Renal pelvis (tissue), 4 donors: Measurements from ENCODE around the gene CYP4F22. TPM values are rescaled to one million over a fixed set of nuclear protein-coding genes. Genes with fewer than 3 reads are reported as not detected.
"Not testable (repeated sequence)": the region's sequence is repeated elsewhere in the genome, so short reads cannot be mapped to it uniquely, and the experiment has no call there.

Experiments
- DNase-seq: peaks from one replicate; pipeline ENCODE4 v3.0.0-alpha.2; 2013
- polyA plus RNA-seq, 3 donors: library from polyadenylated mRNA; unstranded; fragments of 120-200 nt; gene quantifications; one replicate each; pipeline ENCODE4 v1.2.1, GENCODE V29; 2013; ENCODE audit not compliant: insufficient read length in 3 of 3

Gene CYP4F22
- polyA plus RNA-seq, 3 donors: 0.12 to 0.37 (median 0.14) TPM

DNA sequence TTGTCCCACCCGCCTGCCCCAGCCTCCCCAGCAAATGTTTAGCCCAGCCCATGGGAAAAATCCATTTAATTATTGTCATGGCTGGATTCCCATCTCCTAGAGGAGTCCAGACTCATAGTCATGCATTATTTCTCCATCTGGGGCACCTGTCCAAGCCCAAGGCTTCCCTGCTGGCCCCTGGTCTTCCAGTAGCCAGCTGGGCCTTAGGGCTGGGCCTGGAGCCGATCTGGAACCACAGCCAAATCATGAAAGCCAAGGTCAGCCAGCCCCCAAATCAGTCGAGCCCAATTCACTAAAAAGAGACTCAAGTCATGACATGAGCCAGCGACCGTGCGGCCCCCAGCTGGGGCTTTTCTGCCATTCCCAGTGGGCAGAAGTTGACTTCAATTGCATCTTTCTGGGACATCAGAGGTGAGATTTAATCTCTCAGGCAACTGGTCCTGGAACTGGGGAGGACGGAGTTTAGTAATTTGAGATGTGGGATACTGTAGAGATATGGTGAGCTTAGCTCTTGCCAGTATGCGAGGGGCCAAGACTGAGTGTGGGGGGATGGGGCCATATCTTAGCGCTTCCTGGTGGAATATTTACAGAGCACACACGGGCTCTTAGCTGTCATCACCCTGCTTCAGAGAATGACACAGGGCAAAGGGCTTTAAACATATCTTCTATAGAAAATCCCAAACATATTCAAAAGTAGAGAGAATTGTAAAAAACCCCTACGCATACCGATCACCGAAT lies 19.7 kb upstream of the CYP4F22 start:
- no peak for DNase-seq

GRCh38 chr19:15495151-15495550 lies 13.2 kb upstream of the CYP4F22 start:
- DNase-seq: no peak

- no peak for DNase-seq
Measured at GRCh38 chr19:15498156-15498858, 10.0 kb upstream of the CYP4F22 start.

DNA sequence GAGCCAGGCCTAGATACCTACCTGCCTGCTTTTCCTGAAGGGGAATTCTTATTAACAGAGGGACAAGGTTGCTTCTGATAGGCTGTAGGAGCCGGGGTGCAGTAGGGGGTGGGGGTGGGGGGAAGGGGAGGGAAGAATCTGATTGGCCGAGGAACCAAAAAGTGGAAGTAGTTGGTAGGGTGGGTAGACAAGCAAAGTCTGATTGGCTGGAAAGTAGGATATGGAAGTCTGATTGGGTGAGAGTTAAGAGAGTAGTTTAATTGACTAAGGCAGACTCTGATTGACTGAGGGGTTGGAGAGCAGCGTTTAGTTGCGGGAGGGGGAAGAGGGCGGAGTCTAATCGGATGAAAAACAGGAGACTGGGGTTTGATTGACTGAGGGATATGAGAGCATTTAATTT lies 9.4 kb upstream of the CYP4F22 start:
- no peak for DNase-seq

- DNase-seq: no peak
Measured at GRCh38 chr19:15501596-15501995, 6.7 kb upstream of the CYP4F22 start.

- no peak for DNase-seq
Measured at GRCh38 chr19:15502264-15502663, 6.1 kb upstream of the CYP4F22 start.

GRCh38 chr19:15506074-15506571 lies 2.2 kb upstream of the CYP4F22 start:
- no peak for DNase-seq

DNA sequence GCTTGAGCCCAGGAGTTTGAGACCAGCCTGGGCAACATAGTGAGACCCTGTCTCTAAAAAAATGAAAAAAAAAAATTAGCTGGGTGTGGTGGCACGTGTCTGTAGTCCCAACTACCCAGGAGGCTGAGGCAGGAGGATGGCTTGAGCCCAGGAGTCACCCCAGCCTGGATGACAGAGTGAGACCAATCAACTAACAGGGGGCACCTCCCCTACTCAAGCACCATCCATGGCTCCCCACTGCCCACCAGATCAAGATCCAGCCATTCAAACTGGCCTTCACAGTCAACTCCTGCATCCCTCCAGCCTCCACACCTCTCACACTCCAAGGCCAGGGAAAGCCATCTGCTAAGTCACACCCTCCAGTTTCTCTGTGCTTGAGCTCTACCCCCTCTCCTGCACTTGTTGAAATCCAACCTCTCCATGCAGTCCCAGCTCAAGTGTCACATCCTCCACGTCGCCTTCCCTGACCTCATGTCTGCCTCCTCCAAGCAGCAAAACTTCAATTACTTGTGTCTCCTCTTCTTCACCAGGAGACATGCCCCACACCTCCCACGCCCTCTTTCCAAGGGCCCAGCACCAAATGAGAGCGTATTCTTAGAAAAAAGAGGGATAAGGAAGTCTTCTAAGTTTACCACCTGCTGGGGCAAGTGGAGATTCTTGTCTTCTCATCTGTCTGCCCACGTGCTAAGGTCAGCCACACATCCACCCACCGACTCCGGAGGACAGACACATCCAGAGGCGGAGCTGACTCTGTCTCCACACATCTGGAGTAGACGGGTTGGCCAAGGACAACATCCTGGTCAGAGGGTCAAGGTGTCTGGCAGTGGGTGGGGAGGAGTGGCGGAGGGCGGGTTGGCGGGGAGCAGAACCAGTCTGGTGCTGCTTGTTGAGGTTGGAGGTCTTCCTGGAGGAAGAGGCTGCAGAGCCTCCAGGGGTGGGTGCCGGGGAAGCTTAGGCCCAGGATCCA lies 974 bp upstream of the CYP4F22 start:
- peak; percentile 23 for DNase-seq

GRCh38 chr19:15511671-15512424 lies 3.5 kb downstream of the CYP4F22 start:
- DNase-seq: no peak

DNA sequence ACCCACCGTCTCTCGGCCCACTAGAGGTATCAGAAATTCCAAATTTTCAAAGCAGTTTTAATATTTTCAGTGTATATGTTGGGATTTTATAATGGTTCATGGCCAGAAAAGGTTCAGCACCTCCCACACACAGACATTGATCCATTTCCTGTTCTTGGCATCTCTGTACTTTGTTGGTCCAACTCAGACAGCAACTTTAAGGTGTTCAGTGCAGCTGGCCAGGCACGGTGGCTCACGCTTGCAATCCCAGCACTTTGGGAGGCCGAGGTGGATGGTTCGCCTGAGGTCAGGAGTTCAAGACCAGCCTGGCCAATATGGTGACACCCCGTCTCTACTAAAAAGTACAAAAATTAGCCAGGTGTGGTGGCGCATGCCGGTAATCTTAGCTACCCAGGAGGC lies 6.9 kb downstream of the CYP4F22 start:
- DNase-seq: not testable (repeated sequence)

DNA sequence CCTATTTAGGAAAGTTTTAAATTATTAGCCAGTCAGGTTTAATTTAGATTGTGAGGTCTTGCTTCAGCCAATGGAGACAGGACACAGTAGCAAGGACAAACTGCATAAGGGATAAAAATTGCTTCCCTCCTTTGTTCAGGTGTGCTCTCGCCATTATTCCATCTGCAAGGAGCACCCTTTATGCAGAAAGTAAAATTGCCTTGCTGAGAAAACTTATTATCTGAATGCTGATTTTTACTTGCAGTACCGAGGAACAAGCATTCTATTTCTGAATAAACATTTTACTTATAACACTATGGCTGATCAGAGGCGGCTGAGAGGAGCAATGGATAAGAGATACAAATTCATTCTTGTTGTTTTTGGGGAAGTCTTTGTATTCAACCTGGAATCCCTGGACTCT lies 8.0 kb downstream of the CYP4F22 start:
- no peak for DNase-seq

DNA sequence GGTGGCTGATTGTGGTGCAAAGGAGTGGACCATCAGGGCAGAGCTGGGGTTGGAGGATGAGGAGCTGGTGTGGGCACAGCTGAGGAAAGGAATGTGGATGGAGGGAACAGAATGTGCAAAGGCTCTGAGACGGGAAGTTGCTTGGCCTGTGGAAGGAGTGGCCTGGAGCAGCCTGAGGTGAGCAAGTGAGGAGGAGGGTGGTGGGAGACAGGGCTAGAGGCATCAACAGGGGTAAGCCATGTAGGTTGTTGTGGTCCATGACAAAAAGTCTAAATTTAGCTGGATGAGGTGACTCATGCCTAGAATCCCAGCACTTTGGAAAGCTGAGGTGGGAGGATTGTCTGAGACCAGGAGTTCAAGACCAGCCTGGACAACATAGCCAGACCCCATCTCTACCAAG lies 9.5 kb downstream of the CYP4F22 start:
- DNase-seq: no peak

GRCh38 chr19:15519433-15519976 lies 11.2 kb downstream of the CYP4F22 start:
- DNase-seq: no peak

DNA sequence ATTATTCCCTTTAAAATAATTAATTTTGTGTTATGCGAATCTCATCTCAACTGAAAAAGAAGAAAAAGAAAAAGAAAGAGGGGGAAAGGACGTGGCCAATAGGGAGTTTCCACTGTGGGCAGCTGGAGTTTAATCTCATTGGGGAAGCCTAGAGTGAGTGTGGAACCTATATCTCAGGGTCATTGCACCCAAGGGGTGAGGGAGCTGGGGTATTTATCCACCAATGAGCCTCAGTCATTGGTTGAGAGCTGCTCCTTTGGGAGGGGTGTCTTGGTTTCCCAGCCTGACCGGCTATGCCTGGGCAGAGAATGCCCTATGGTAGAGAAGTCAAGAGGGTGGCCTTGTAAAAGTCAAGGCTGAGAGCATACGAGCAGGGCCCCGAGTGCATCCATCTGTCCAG lies 16.5 kb downstream of the CYP4F22 start:
- no peak for DNase-seq

GRCh38 chr19:15525291-15525690 lies 17.0 kb downstream of the CYP4F22 start:
- DNase-seq: no peak

DNA sequence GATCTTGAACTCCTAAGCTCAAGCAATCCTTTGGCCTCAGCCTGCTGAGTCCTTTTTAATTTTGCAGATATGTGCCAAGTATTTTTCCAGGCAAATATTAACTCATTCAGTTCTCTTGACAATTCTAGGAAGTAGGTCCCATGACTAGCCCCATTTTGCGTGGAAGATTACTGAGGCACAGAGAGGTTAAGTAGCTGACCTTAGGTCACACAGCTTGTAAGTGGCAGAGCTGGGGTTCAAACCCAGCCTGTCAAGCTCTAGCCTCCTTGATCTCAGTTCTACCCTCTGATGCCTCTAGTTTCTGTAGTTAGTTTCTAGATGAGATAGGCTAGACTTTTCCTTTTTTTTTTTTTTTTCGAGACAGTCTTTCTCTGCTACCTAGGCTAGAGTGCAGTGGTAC lies 18.1 kb downstream of the CYP4F22 start:
- DNase-seq: no peak

- DNase-seq: no peak
Measured at GRCh38 chr19:15527705-15528104, 19.4 kb downstream of the CYP4F22 start.

DNA sequence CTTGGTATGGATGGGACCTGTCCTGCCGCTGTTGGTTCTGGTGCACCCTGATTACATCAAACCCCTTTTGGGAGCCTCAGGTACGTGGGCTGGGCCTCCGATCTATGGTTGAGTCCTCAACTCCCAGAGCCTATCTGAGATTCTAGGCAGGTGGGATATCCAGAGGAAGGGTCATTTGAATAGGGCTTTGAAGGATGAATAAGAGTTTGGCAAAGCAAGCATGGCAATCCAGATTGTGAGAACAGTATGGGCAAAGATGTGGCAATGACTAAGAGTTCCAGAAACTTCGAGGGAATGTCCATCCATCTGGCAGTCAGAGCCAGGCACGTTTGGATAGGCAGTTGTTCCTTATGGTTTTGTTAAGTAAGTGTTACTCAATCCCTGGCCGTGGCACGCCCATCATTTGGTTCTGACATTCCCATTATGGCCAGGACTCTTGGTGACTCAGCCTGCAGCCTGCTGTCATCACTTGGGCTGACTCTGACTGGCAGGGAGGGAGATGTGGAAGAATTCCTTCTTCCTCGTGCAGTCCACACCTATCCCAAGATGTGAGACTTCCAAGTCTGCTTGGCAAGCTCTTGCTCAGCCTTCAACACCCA lies 21.5 kb downstream of the CYP4F22 start:
- DNase-seq: no peak

DNA sequence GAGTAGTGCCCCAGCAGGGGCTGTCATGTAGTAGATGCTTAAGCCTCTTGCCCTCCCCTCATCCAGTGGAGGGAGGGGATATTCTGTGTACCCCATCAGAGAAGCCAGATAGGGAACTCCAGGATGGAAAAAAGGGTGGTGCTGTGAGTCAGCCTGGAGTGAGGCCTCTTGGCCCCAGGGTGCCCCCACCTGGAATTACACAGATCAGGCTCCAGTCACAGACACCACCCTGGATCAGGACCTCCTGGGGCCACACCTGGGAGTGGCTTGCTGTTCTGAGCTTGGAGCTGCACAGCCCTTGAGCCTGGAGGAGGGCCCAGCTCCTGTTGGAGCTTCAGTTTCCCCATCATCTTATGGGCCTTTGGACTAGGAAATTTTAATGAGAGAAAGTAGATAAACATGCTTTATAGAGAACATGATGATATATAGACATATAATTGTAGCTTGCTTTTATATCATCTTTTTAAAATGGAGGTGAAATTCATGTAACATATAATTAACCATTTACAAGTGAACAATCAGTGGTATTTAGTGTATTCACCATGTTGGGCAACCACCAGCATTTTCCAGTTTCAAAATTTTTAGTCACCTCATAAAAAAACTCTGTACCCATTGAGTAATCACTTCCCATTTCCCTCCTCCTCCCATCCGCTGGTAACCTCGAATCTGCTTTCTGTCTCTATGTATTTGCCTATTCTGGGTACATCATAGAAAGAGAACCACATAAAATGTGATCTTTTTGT lies 24.6 kb downstream of the CYP4F22 start:
- DNase-seq: no peak

DNA sequence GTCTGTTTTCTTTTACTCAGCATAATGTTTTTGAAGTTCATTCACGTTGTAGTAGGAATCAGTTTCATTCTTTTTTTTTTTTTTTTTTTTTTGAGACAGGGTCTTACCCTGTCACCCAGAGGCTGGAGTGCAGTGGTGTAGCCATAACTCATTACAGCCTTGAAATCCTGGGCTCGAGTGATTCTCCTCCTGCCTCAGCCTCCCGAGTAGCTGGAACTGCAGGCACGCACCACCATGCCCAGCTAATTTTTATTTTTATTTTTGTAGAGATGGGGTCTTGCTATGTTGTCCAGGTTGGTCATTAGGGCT lies 25.2 kb downstream of the CYP4F22 start:
- DNase-seq: not testable (repeated sequence)
